ENCODE data around the gene CAPN11.

Gene CAPN11

GRCh38 chr6:44158770-44159228 is at the start of gene CAPN11:
Gene CAPN11 (plus strand): TSS chr6:44158820. CDS start chr6:44158849, 29 bp downstream.
- no peak for DNase-seq

- no peak for DNase-seq
These were observed 49.4 kb upstream of the CAPN11 start for GRCh38 chr6:44109212-44109611.

- DNase-seq = no peak
These were observed 48.5 kb upstream of the CAPN11 start for GRCh38 chr6:44110005-44110676.

GRCh38 chr6:44110966-44111365 is 47.7 kb upstream of the CAPN11 start:
- DNase-seq = no peak

- no peak for DNase-seq
These were observed 46.9 kb upstream of the CAPN11 start for GRCh38 chr6:44111434-44112417.

- DNase-seq = no peak
These were observed 45.2 kb upstream of the CAPN11 start for GRCh38 chr6:44113414-44113813.

- DNase-seq = no peak
These were observed 42.8 kb upstream of the CAPN11 start for GRCh38 chr6:44115866-44116265.

- no peak for DNase-seq
These were observed 41.8 kb upstream of the CAPN11 start for GRCh38 chr6:44116641-44117382.

GRCh38 chr6:44117397-44118128 is 41.1 kb upstream of the CAPN11 start:
- no peak for DNase-seq

GRCh38 chr6:44119704-44120262 is 38.8 kb upstream of the CAPN11 start:
- no peak for DNase-seq

GRCh38 chr6:44120692-44121443 is 37.8 kb upstream of the CAPN11 start:
- no peak for DNase-seq

GRCh38 chr6:44122801-44123200 is 35.8 kb upstream of the CAPN11 start:
- no peak for DNase-seq

- DNase-seq = no peak
These were observed 35.1 kb upstream of the CAPN11 start for GRCh38 chr6:44123544-44123943.

GRCh38 chr6:44126320-44127149 is 32.1 kb upstream of the CAPN11 start:
- DNase-seq = peak in 1 of 2 experiments; percentile 36

- peak; percentile 53 to 95 for DNase-seq
These were observed 31.2 kb upstream of the CAPN11 start, which contains the start of the genes MRPL14 and TMEM63B for GRCh38 chr6:44127186-44128019. Gene MRPL14 (minus strand): TSS chr6:44127452. CDS start chr6:44116611, 10,841 bp downstream. Gene TMEM63B (plus strand): TSS chr6:44127554. CDS start chr6:44134585, 7,031 bp downstream.

GRCh38 chr6:44128020-44128917 is 30.4 kb upstream of the CAPN11 start:
- no peak for DNase-seq

- DNase-seq = no peak
These were observed 28.7 kb upstream of the CAPN11 start for GRCh38 chr6:44129841-44130322.

- no peak for DNase-seq
These were observed 26.7 kb upstream of the CAPN11 start for GRCh38 chr6:44131892-44132291.
